ACC112 (cell line): ENCODE data around the gene FRMD4A.

Experiments
- H2AFZ ChIP-seq: fragments of 200-600 bp; sonication (generic); one replicate; pipeline ENCODE4 v1.6.0; 2017; ENCODE audit warnings: antibody characterized with exemption, low read length; ENCODE audit not compliant: unreplicated experiment
- H3K27ac ChIP-seq: fragments of 200-600 bp; sonication (generic); 2 replicates; pipeline ENCODE4 v1.5.1; 2014; ENCODE audit warnings: low read depth, mild to moderate bottlenecking, antibody characterized with exemption, low read length, moderate library complexity
- H3K27me3 ChIP-seq: fragments of 200-600 bp; sonication (generic); 2 replicates; pipeline ENCODE4 v1.6.1; 2014; ENCODE audit warnings: mild to moderate bottlenecking, antibody characterized with exemption, low read length, moderate library complexity, mixed read lengths; ENCODE audit not compliant: insufficient read depth
- H3K36me3 ChIP-seq: fragments of 200-600 bp; sonication (generic); 2 replicates; pipeline ENCODE4 v1.6.1; 2016; ENCODE audit warnings: mild to moderate bottlenecking, antibody characterized with exemption, low read length, moderate library complexity, mixed read lengths; ENCODE audit not compliant: insufficient read depth
- H3K4me1 ChIP-seq: fragments of 200-600 bp; sonication (generic); one replicate; pipeline ENCODE4 v1.6.1; 2016; ENCODE audit warnings: low read length, mixed read lengths; ENCODE audit not compliant: insufficient read depth, unreplicated experiment, control insufficient read depth
- H3K4me3 ChIP-seq: fragments of 200-600 bp; sonication (generic); 2 replicates; pipeline ENCODE4 v1.5.1; 2014; ENCODE audit warnings: mild to moderate bottlenecking, low read depth, low read length
- H3K79me2 ChIP-seq: fragments of 200-600 bp; sonication (generic); one replicate; pipeline ENCODE4 v1.6.0; 2016; ENCODE audit warnings: low read length; ENCODE audit not compliant: control insufficient read depth, unreplicated experiment, insufficient read depth

Gene FRMD4A

GRCh38 chr10:14322526-14323188 lies 8.1 kb downstream of the FRMD4A start:
- H3K27ac ChIP-seq: no peak overlapping the region

GRCh38 chr10:14318007-14318406 lies 12.7 kb downstream of the FRMD4A start:
- H3K27ac ChIP-seq: no peak overlapping the region
- H2AFZ ChIP-seq: no peak overlapping the region
- H3K4me1 ChIP-seq: no peaks in the 10 kb centered on the region
- H3K27me3 ChIP-seq: peaks cover 79% of the 10 kb centered on the region
- H3K4me3 ChIP-seq: no peak overlapping the region
- H3K36me3 ChIP-seq: no peaks in the 10 kb centered on the region
- no peaks in the 10 kb centered on the region for H3K79me2 ChIP-seq

More at GRCh38 chr10:14322526-14323188, 8.1 kb downstream of the FRMD4A start:
- Histone ChIP-seq H3K79me2 (no peaks in the 10 kb centered on the region), H2AFZ (no peak overlapping the region), H3K36me3 (no peaks in the 10 kb centered on the region), H3K4me1 (no peaks in the 10 kb centered on the region), H3K27me3 (peaks cover 74% of the 10 kb centered on the region), H3K4me3 (no peak overlapping the region)

GRCh38 chr10:14312014-14312413 lies 18.7 kb downstream of the FRMD4A start:
- no peaks in the 10 kb centered on the region for H3K36me3 ChIP-seq

GRCh38 chr10:14311206-14311957 lies 19.3 kb downstream of the FRMD4A start:
- no peak overlapping the region for H3K4me3 ChIP-seq
- no peaks in the 10 kb centered on the region for H3K79me2 ChIP-seq
- no peaks in the 10 kb centered on the region for H3K36me3 ChIP-seq
- H3K27me3 ChIP-seq: peaks cover 66% of the 10 kb centered on the region
- H3K4me1 ChIP-seq: no peaks in the 10 kb centered on the region
- no peak overlapping the region for H2AFZ ChIP-seq
- H3K27ac ChIP-seq: no peak overlapping the region

More at GRCh38 chr10:14312014-14312413, 18.7 kb downstream of the FRMD4A start:
- peaks cover 66% of the 10 kb centered on the region for H3K27me3 ChIP-seq
- H3K27ac ChIP-seq: no peak overlapping the region
- H3K4me3 ChIP-seq: no peak overlapping the region
- no peaks in the 10 kb centered on the region for H3K79me2 ChIP-seq
- no peaks in the 10 kb centered on the region for H3K4me1 ChIP-seq
- no peak overlapping the region for H2AFZ ChIP-seq

GRCh38 chr10:14309593-14309992 lies 21.1 kb downstream of the FRMD4A start:
- no peak overlapping the region for H3K4me3 ChIP-seq
- no peak overlapping the region for H3K27ac ChIP-seq
- H2AFZ ChIP-seq: no peak overlapping the region

GRCh38 chr10:14306190-14306589 lies 24.5 kb downstream of the FRMD4A start:
- H3K4me3 ChIP-seq: no peak overlapping the region
- no peak overlapping the region for H3K27ac ChIP-seq
- H3K79me2 ChIP-seq: no peaks in the 10 kb centered on the region
- no peaks in the 10 kb centered on the region for H3K36me3 ChIP-seq
- no peaks in the 10 kb centered on the region for H3K4me1 ChIP-seq
- peaks cover 90% of the 10 kb centered on the region for H3K27me3 ChIP-seq
- no peak overlapping the region for H2AFZ ChIP-seq

More at GRCh38 chr10:14309593-14309992, 21.1 kb downstream of the FRMD4A start:
- Histone ChIP-seq H3K4me1 (no peaks in the 10 kb centered on the region), H3K27me3 (peaks cover 69% of the 10 kb centered on the region), H3K36me3 (no peaks in the 10 kb centered on the region), H3K79me2 (no peaks in the 10 kb centered on the region)

- H3K36me3 ChIP-seq: no peaks in the 10 kb centered on the region
- no peak overlapping the region for H3K4me3 ChIP-seq
- no peaks in the 10 kb centered on the region for H3K4me1 ChIP-seq
- no peak overlapping the region for H2AFZ ChIP-seq
- no peak overlapping the region for H3K27ac ChIP-seq
- peaks cover 91% of the 10 kb centered on the region for H3K27me3 ChIP-seq
- no peaks in the 10 kb centered on the region for H3K79me2 ChIP-seq
Observed at GRCh38 chr10:14304046-14304445, 26.7 kb downstream of the FRMD4A start.

- Histone ChIP-seq H2AFZ (no peak overlapping the region), H3K27me3 (peaks cover 96% of the 10 kb centered on the region), H3K4me3 (no peak overlapping the region), H3K79me2 (no peaks in the 10 kb centered on the region), H3K36me3 (no peaks in the 10 kb centered on the region), H3K4me1 (no peaks in the 10 kb centered on the region), H3K27ac (no peak overlapping the region)
Observed at GRCh38 chr10:14302035-14302434, 28.7 kb downstream of the FRMD4A start.

GRCh38 chr10:14299556-14299955 lies 31.2 kb downstream of the FRMD4A start:
- no peaks in the 10 kb centered on the region for H3K79me2 ChIP-seq
- H3K4me3 ChIP-seq: no peak overlapping the region
- no peaks in the 10 kb centered on the region for H3K4me1 ChIP-seq
- peaks cover 89% of the 10 kb centered on the region for H3K27me3 ChIP-seq
- no peak overlapping the region for H2AFZ ChIP-seq
- no peaks in the 10 kb centered on the region for H3K36me3 ChIP-seq
- H3K27ac ChIP-seq: no peak overlapping the region

- Histone ChIP-seq H3K4me1 (no peaks in the 10 kb centered on the region), H3K36me3 (no peaks in the 10 kb centered on the region), H3K79me2 (no peaks in the 10 kb centered on the region), H3K4me3 (no peak overlapping the region), H2AFZ (no peak overlapping the region), H3K27me3 (peaks cover 58% of the 10 kb centered on the region), H3K27ac (no peak overlapping the region)
Observed at GRCh38 chr10:14296065-14296709, 34.5 kb downstream of the FRMD4A start.
